ENCODE results near the gene CNTNAP5.

Gene CNTNAP5

GRCh38 chr2:124908411-124908810, 883.3 kb downstream of the CNTNAP5 start:
- DNase-seq (ENCODE audit: low spot score), result no peak

- DNase-seq (ENCODE audit: low spot score), result no peak
These were observed 886.5 kb downstream of the CNTNAP5 start for GRCh38 chr2:124911560-124911959.

- DNase-seq (ENCODE audit: low spot score), result no peak
These were observed 888.8 kb downstream of the CNTNAP5 start for GRCh38 chr2:124913868-124914267.

- no peak for DNase-seq (ENCODE audit: low spot score)
These were observed 890.5 kb downstream of the CNTNAP5 start for GRCh38 chr2:124915567-124915966.

GRCh38 chr2:124919296-124919695, 894.2 kb downstream of the CNTNAP5 start:
- DNase-seq (ENCODE audit: low spot score), result no peak

GRCh38 chr2:124920448-124920847, 895.4 kb downstream of the CNTNAP5 start:
- DNase-seq (ENCODE audit: low spot score), result no peak

- no peak for DNase-seq (ENCODE audit: low spot score)
These were observed 896.1 kb downstream of the CNTNAP5 start for GRCh38 chr2:124921191-124921590.

GRCh38 chr2:124923097-124923496, 898.0 kb downstream of the CNTNAP5 start:
- no peak for DNase-seq (ENCODE audit: low spot score)

GRCh38 chr2:124933883-124934282, 908.8 kb downstream of the CNTNAP5 start:
- DNase-seq (ENCODE audit: low spot score), result no peak

- DNase-seq (ENCODE audit: low spot score), result no peak
These were observed 928.8 kb downstream of the CNTNAP5 start for GRCh38 chr2:124953921-124954320.

- DNase-seq (ENCODE audit: low spot score), result no peak
These were observed 934.5 kb downstream of the CNTNAP5 start for GRCh38 chr2:124959581-124959980.

- no peak for DNase-seq (ENCODE audit: low spot score)
These were observed 936.0 kb downstream of the CNTNAP5 start for GRCh38 chr2:124961132-124961531.

All from activated CD4-positive, alpha-beta T cell treated with anti-CD3 and anti-CD28 coated beads, Interleukin-2, Interleukin-4, amounts not matched to agents 100 ng/mL and 50 ng/mL, durations not matched to agents 16 hours and 8 hours (primary cell).